ENCODE results near the gene ROBO2.

The ROBO2 gene

DNA sequence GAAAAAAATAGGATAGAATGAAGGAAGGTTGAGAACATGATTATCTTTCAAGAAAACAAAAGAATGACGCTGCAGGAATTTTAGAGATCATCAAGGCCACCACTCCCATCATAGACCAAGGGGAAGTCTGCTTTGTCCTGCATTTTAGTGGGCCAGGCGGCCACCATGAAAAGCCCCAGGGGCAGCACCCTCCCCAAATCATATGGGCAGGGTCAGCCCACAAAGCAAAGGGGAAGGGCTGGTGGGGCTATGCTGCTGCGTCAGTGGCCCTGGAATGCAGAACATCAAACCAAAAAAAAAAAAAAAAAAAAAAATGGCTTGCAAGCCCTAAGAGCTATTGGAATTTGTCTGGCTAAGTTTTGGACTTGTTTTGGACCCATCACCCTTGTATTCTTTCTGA is 620.8 kb downstream of the ROBO2 start:
- ChIA-PET CTCF (no interaction called here), POLR2A (no interaction called here)
- H3K27ac ChIP-seq (ENCODE audit: extremely low read depth, low read depth, low read length), result no peak overlapping the region
- TF ChIP-seq ZNF10 (tag by site-specific recombination; IDR thresholded peaks at IDR 0.05) (no peak), ZBTB48 (tag by site-specific recombination; IDR thresholded peaks at IDR 0.05) (no peak), ZNF701 (tag by site-specific recombination; IDR thresholded peaks at IDR 0.05) (no peak), ZSCAN16 (tag by site-specific recombination; IDR thresholded peaks at IDR 0.05) (no peak), ZNF23 (tag by site-specific recombination; IDR thresholded peaks at IDR 0.05; ENCODE audit: borderline replicate concordance) (no peak), AEBP2 (tag by site-specific recombination; IDR thresholded peaks at IDR 0.05; ENCODE audit: borderline replicate concordance) (no peak), PRDM1 (tag by site-specific recombination; IDR thresholded peaks at IDR 0.05) (no peak), TCF7L2 (IDR thresholded peaks at IDR 0.05; ENCODE audit: borderline replicate concordance, low read depth, low read length) (no peak), ZNF24 (tag by site-specific recombination; IDR thresholded peaks at IDR 0.05) (no peak), SP7 (tag by site-specific recombination; IDR thresholded peaks at IDR 0.05) (no peak), ZNF561 (tag by site-specific recombination; IDR thresholded peaks at IDR 0.05; ENCODE audit: borderline replicate concordance) (no peak), KLF8 (tag by site-specific recombination; IDR thresholded peaks at IDR 0.05) (no peak), ZNF544 (tag by site-specific recombination; IDR thresholded peaks at IDR 0.05) (no peak), ZNF341 (tag by site-specific recombination; IDR thresholded peaks at IDR 0.05; ENCODE audit: low read depth) (no peak), ZNF488 (tag by site-specific recombination; IDR thresholded peaks at IDR 0.05) (no peak), ZNF211 (tag by site-specific recombination; IDR thresholded peaks at IDR 0.05; ENCODE audit: low read depth) (no peak), ZNF843 (tag by site-specific recombination; IDR thresholded peaks at IDR 0.05) (no peak), ZNF580 (tag by site-specific recombination; IDR thresholded peaks at IDR 0.05) (no peak)
- TF ChIP-seq, protein P1, sequence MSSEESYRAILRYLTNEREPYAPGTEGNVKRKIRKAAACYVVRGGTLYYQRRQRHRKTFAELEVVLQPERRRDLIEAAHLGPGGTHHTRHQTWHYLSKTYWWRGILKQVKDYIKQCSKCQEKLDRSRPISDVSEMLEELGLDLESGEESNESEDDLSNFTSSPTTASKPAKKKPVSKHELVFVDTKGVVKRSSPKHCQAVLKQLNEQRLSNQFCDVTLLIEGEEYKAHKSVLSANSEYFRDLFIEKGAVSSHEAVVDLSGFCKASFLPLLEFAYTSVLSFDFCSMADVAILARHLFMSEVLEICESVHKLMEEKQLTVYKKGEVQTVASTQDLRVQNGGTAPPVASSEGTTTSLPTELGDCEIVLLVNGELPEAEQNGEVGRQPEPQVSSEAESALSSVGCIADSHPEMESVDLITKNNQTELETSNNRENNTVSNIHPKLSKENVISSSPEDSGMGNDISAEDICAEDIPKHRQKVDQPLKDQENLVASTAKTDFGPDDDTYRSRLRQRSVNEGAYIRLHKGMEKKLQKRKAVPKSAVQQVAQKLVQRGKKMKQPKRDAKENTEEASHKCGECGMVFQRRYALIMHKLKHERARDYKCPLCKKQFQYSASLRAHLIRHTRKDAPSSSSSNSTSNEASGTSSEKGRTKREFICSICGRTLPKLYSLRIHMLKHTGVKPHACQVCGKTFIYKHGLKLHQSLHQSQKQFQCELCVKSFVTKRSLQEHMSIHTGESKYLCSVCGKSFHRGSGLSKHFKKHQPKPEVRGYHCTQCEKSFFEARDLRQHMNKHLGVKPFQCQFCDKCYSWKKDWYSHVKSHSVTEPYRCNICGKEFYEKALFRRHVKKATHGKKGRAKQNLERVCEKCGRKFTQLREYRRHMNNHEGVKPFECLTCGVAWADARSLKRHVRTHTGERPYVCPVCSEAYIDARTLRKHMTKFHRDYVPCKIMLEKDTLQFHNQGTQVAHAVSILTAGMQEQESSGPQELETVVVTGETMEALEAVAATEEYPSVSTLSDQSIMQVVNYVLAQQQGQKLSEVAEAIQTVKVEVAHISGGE (tag by site-specific recombination; conservative IDR thresholded peaks at IDR 0.05; ENCODE audit: low read depth), result no peak
- no peaks in the 10 kb centered on the region for H3K4me1 ChIP-seq (ENCODE audit: control insufficient read depth, insufficient read depth, low read length)
- H3K36me3 ChIP-seq (ENCODE audit: control insufficient read depth in 2 of 2, insufficient read depth in 1 of 2, low read length in 2 of 2), result no peaks in the 10 kb centered on the region
- H3K9me3 ChIP-seq (ENCODE audit: control insufficient read depth, insufficient read depth, low read depth, low read length), result no peaks in the 10 kb centered on the region
- H3K4me3 ChIP-seq (ENCODE audit: low read depth, low read length), result no peak overlapping the region

DNA sequence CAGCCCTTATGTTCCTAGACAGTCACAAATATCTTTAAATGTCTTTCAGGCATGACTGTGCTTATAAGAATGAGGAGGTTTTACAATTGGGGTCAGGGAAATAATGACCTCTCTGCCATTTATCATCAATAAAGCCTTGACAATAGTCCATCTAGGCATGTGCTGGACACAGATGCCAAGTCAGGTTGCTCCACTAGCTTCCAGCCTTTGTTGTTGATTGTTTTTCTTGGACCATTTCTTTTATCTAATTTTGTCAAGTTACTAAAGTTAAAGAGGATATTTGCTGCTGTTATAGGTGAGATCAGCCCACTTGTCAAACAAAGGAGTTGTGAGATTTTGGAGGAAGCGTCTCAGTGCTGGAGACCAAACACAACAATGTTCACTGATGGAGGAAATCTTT is 628.0 kb downstream of the ROBO2 start:
- no peak overlapping the region for H3K27ac ChIP-seq (ENCODE audit: extremely low read depth, low read depth, low read length)
- H3K36me3 ChIP-seq (ENCODE audit: control insufficient read depth in 2 of 2, insufficient read depth in 1 of 2, low read length in 2 of 2), result no peaks in the 10 kb centered on the region
- ChIA-PET CTCF (no interaction called here), POLR2A (no interaction called here)
- no peak overlapping the region for H3K4me3 ChIP-seq (ENCODE audit: low read depth, low read length)
- H3K4me1 ChIP-seq (ENCODE audit: control insufficient read depth, insufficient read depth, low read length), result no peaks in the 10 kb centered on the region
- no peaks in the 10 kb centered on the region for H3K9me3 ChIP-seq (ENCODE audit: control insufficient read depth, insufficient read depth, low read depth, low read length)
- TF ChIP-seq RBAK (tag by site-specific recombination; IDR thresholded peaks at IDR 0.05) (no peak), ZNF274 (IDR thresholded peaks at IDR 0.05; ENCODE audit: low read length) (no peak), ZNF274 (tag by site-specific recombination; IDR thresholded peaks at IDR 0.05; ENCODE audit: borderline replicate concordance) (no peak), PRDM2 (tag by site-specific recombination; IDR thresholded peaks at IDR 0.05; ENCODE audit: borderline replicate concordance) (no peak), OSR2 (tag by site-specific recombination; IDR thresholded peaks at IDR 0.05) (no peak), ZNF660 (tag by site-specific recombination; IDR thresholded peaks at IDR 0.05) (no peak), ZNF292 (tag by site-specific recombination; IDR thresholded peaks at IDR 0.05; ENCODE audit: borderline replicate concordance, low read depth) (no peak)

Data from HEK293 (cell line).